Left colon (tissue), 2 donors: ENCODE data around the gene ZNHIT6. TPM values are rescaled to one million over a fixed set of nuclear protein-coding genes. Genes with fewer than 3 reads are reported as not detected.
"Not testable (repeated sequence)": the region's sequence is repeated elsewhere in the genome, so short reads cannot be mapped to it uniquely, and the experiment has no call there.

Source experiments
- ATAC-seq: fragments of 200-7000 bp; cut with Tn5 transposase; one replicate; pipeline ENCODE4 v1.9.1; 2020; ENCODE audit warnings: mild to moderate bottlenecking, moderate library complexity
- DNase-seq, 2 donors: peaks; one replicate each; pipeline ENCODE4 v3.0.0-alpha.2; 2020
- intact Hi-C, 2 donors: fragments of 100-400 bp; cut with DNase I in 1 of 2; cut with micrococcal nuclease in 1 of 2; formaldehyde crosslinking; loops; one replicate each; pipeline versions ENCODE4 v1.11.2 to v1.14.0; 2022; cut with DNase I, micrococcal nuclease
- total RNA-seq, 2 donors: library from RNA; stranded (reverse); fragmentation: NEBNext Ultra II Directional; extraction: Animal tissue kit (Norgen Biotek cat#: 25700); gene quantifications; one replicate each; pipeline ENCODE4 v1.2.1, GENCODE V29; 2021
- donor health status: DM: no; HTN: no; CAD: no.
- donor health status: DM: yes; HTN: yes; CAD: no.

Gene ZNHIT6
- total RNA-seq, 2 donors from 2014 or later, result 7.5 to 9.5 TPM

DNA sequence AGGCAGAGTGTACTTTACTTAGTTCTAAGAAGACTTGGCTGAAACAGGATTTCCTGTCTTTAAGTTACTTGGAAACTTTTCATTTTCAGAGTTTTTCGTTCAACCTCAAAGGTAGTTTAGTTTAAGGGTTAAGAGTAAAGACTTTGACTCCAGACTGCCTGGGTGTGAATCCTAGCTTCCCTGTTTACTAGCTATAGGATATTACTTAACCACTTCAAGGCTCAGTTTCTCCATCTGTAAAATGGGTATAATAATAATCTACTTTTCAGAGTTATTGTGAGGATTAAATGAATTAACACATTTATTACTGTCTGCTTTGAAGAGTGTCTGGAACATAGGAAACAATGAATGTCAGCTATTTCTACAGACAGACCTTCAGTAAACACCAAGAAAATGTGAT is 30.0 kb downstream of the ZNHIT6 start:
- intact Hi-C loops, result loop anchor here in 1 of 2 donors (10.0 kb wide), 1 partner anchor 173 kb away; no protein-coding TSS in a partner anchor
- ATAC-seq (no peak), DNase-seq (no peak)

DNA sequence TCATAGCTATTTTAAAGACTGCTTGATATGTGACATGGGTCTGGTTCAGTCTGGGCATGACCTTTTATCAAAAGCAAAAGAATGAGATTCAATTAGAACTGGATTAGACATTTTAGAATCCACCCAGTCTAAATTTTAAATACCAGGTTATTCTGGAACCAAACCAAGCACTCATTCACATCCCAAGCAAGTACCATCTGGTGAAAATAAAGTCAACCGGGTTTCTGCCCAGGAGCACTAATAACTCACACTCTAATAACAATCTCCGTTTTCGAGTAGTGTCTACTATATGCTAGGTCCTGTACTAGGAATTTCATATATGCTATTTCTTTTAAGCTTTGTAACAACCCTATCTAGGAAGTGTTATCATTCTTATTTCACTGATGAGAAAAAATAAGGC is 30.6 kb downstream of the ZNHIT6 start:
- DNase-seq (no peak), ATAC-seq (no peak)
- intact Hi-C loops, result loop anchor here in 1 of 2 donors (10.0 kb wide), 1 partner anchor 173 kb away; no protein-coding TSS in a partner anchor

DNA sequence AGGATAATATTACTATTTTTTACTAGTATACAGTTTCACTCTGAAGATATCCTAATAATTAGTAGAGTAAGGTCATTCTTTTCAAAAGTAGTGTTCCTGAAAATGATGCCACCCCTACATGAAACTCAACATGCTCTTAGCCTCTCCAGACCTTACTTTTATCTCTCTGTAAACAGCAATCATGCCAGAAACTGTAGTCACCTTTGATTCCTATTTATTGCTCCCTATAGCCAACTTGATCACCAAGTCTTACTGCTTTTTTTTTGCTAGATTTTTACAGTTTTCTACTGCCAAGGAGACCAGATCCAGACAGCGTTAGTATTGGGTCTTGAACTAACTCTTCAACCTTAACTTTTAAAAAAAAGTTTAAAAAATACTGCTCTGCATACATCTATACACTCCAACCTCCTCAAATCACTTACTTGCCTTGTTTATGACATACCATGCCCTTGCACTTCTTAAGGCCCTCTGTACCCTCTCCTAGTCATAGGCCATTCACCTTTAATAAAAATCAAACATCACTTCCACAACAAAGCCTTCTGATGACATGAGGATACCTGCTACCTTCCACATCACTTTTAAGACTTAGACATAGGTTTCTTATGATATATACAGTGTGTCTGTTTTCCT is 36.1 kb downstream of the ZNHIT6 start:
- no peak for DNase-seq
- intact Hi-C loops, result loop anchor here in 1 of 2 donors (10.0 kb wide), 1 partner anchor 167 kb away; no protein-coding TSS in a partner anchor
- peak; percentile 83 for ATAC-seq

GRCh38 chr1:85665932-85666331 is 42.3 kb downstream of the ZNHIT6 start:
- peak; percentile 58 for ATAC-seq
- intact Hi-C loops, result no loop called here

GRCh38 chr1:85663382-85663781 is 44.9 kb downstream of the ZNHIT6 start:
- ATAC-seq, result no peak
- DNase-seq, result no peak
- intact Hi-C loops, result no loop called here

More at GRCh38 chr1:85665932-85666331, 42.3 kb downstream of the ZNHIT6 start:
- DNase-seq, result no peak

DNA sequence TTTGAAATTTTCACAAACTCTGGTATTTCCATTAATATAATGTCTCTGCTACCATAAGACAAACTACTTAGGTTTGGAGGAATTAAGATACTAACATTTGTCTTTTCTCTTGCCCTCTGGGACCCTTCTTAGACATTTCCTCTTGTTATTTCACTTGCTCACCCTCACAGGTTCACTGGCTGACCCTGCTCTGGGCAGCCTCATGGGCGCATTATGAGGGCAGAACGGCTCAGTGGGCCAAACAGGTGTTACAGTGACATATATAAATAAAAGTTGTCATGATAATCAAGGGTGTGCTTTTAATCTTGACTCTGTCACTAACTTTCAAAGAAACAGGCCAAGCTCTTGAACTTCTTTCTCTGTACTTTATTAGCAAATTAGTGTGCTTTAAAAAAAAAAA is 46.5 kb downstream of the ZNHIT6 start:
- no peak for ATAC-seq
- no peak for DNase-seq
- intact Hi-C loops, result no loop called here

DNA sequence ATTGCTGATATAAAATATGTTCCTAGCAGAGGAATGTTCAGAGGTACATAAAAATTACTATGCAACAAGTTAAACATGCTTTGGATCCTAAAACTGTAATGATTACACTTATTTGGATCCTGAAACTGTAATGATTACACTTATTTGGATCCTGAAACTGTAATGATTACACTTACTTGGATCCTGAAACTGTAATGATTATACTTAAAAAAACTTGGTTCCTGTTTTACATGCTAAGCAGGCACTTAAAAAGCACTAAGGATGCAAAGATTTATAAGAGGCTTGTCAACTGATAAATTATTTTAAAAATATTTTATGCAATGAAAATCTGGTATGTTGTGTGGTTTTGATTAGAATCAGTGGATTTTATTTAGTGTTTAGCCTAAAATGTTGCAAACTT is 47.7 kb downstream of the ZNHIT6 start:
- intact Hi-C loops, result no loop called here
- DNase-seq (no peak), ATAC-seq (no peak)

- intact Hi-C loops, result no loop called here
- ATAC-seq (no peak), DNase-seq (no peak)
Measured at GRCh38 chr1:85659174-85659573, 49.1 kb downstream of the ZNHIT6 start.

- ATAC-seq (no peak), DNase-seq (no peak)
- intact Hi-C loops, result no loop called here
Measured at GRCh38 chr1:85656948-85657347, 51.3 kb downstream of the ZNHIT6 start.

- intact Hi-C loops, result no loop called here
- no peak for ATAC-seq
- DNase-seq, result no peak
Measured at GRCh38 chr1:85656256-85656655, 52.0 kb downstream of the ZNHIT6 start.

DNA sequence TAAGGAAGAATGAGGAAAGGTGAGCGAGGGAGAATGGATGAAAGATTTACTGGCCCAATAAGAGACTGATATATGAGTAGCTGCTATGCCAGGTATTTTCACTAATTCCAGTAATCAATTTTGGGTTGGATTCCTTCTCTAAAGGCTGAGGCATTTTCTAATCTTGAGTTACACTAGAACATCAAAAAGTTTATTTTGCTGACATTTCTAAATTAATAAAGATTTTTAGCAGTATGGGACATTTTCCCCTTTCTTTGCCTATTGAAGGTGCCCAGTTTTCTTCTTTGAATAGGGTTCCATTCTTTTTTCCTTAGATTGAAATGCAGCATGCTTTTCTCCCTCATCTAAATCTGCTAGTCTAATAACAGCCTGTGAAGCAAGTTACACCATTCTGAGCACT is 52.9 kb downstream of the ZNHIT6 start:
- no peak for ATAC-seq
- intact Hi-C loops, result no loop called here
- no peak for DNase-seq

DNA sequence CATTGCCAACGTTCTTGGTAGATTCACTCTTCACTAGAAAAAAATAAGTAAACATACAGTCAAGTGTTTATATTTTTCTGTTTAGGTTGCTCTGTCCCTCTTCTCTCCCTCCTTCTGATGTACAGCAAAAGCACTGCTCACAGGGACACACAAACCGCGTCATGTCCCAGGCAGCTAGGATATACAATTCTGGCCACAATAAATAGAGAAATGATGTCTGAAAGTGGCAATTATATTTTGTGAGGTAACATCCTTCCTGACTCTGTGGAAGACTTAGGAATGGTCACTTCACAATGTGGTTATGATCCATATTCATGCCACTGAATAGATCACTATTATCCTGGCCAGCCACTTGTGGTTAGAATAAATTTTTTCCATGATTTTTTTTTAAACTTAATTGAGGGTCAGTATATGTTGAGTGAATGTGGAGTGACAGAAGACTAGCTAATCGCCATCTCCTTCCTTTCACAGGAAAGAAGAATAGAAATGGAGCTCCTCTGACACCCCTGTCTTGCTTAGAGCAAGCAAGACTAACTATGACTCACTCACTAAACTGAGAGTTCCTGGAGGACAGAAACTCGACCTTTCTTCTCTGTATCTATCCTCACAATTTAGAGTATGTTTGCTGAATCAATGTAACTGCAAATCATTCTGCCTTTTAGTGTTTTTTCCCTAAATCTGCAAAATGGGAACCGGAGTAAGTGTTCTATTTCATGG is 54.0 kb downstream of the ZNHIT6 start:
- DNase-seq (no peak), ATAC-seq (no peak)
- intact Hi-C loops, result no loop called here

GRCh38 chr1:85652327-85652726 is 55.9 kb downstream of the ZNHIT6 start:
- intact Hi-C loops, result no loop called here
- DNase-seq (no peak), ATAC-seq (no peak)

- intact Hi-C loops, result no loop called here
- DNase-seq, result no peak
Measured at GRCh38 chr1:85650645-85651044, 57.6 kb downstream of the ZNHIT6 start.

DNA sequence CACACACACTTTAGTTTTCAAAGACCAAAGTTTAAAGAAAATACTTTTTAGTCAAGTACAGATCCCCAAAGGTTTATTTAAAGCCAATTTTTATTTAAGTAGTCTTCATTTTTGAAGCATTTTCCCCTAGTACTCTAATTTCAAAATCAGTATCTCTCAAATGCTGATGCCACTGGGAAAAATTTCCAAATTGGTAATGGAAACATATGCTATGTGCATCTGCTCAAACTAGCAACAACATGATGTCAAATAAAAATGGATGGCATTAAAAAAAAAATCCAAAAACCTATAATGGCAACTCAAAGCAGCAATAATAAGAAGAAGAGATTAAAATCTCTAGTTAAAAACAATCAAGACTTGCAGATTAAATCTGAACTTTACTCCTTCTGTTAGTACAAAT is 58.6 kb downstream of the ZNHIT6 start:
- intact Hi-C loops, result no loop called here
- no peak for DNase-seq
- no peak for ATAC-seq

More at GRCh38 chr1:85650645-85651044, 57.6 kb downstream of the ZNHIT6 start:
- ATAC-seq, result no peak

DNA sequence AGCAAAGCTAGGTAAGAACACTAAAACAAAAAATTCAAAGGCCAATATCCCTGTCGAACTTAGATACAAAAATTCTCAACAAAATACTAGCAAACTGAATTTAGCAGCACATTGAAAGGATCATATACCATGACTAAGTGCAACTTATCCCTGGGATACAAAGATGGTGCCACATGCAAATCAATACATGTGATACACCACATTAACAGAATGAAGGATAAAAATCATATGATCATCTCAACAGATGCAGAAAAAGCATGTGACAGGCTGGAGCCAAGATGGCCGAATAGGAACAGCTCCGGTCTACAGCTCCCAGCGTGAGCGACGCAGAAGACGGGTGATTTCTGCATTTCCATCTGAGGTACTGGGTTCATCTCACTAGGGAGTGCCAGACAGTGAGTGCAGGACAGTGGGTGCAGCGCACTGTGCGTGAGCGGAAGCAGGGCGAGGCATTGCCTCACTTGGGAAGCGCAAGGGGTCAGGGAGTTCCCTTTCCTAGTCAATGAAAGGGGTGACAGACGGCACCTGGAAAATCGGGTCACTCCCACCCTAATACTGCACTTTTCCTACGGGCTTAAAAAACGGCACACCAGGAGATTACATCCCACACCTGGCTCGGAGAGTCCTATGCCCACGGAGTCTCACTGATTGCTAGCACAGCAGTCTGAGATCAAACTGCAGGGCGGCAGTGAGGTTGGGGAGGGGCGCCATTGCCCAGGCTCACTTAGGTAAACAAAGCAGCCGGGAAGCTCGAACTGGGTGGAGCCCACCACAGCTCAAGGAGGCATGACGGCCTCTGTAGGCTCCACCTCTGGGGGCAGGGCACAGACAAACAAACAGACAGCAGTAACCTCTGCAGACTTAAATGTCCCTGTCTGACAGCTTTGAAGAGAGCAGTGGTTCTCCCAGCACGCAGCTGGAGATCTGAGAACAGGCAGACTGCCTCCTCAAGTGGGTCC is 66.4 kb downstream of the ZNHIT6 start:
- DNase-seq, result peak in 1 of 2 donors; percentile 40

DNA sequence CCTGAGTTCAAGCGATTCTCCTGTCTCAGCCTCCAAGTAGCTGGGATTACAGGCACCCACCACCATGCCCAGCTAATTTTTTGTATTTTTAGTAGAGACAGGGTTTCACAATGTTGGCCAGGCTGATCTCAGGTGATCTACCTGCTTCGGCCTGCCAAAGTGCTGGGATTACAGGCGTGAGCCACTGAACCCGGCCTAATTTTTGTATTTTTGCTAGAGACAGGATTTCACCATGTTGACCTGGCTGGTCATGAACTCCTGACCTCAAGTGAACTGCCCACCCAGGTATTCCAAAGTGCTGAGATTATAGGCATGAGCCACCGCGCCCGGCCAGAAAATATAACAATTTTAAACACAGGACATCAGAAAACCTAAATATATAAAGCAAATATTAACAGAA is 68.3 kb downstream of the ZNHIT6 start:
- intact Hi-C loops, DNase-seq, ATAC-seq: not testable (repeated sequence)

More for the DNA sequence above, 66.4 kb downstream of the ZNHIT6 start:
- intact Hi-C loops, ATAC-seq: not testable (repeated sequence)

DNA sequence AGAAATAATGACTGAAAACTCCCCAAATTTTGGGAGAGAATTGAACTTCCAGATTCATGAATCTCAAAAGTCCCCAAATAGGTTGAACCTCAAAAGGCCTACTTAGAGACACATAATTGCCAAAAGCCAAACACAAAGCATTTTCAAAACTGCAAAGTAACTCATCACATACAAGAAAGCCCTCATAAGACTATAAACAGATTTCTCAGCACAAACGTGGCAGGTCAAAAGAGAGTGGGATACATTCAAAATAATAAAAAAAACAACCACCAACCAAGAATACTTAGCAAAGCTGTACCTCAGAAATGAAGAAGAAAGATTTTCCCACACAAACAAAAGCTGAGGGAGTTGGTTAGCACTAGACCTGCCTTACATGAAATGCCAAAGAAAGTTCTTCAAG is 69.8 kb downstream of the ZNHIT6 start:
- intact Hi-C loops, result no loop called here
- no peak for DNase-seq
- ATAC-seq, result no peak

GRCh38 chr1:85630493-85630892 is 77.7 kb downstream of the ZNHIT6 start:
- intact Hi-C loops, result no loop called here
- DNase-seq (no peak), ATAC-seq (no peak)
